ENCODE results near the gene WFIKKN1. TPM values are rescaled to one million over a fixed set of nuclear protein-coding genes. Genes with fewer than 3 reads are reported as not detected.
A peak's percentile ranks its signal among the peaks of the same experiment; 100 is the strongest.

The WFIKKN1 gene
- total RNA-seq, 1 donor from 2014 or later = 0.89 TPM

- H3K4me1 ChIP-seq (ENCODE audit: insufficient read depth, low read length) = peaks cover 15% of the 10 kb centered on the region
- H3K79me2 ChIP-seq (ENCODE audit: insufficient read depth, low read length) = peaks cover 32% of the 10 kb centered on the region
- no peaks in the 10 kb centered on the region for H3K27me3 ChIP-seq (ENCODE audit: insufficient read depth, low read length)
- H3K4me3 ChIP-seq (ENCODE audit: insufficient read depth, low read depth, low read length) = no peak overlapping the region
- no peak overlapping the region for H2AFZ ChIP-seq (ENCODE audit: low read depth, low read length)
- no peaks in the 10 kb centered on the region for H3K36me3 Mint-ChIP-seq (ENCODE audit: low read depth, unreplicated experiment)
- no peak overlapping the region for H3K27ac ChIP-seq (ENCODE audit: low read depth, low read length)
- H3K27ac Mint-ChIP-seq (ENCODE audit: unreplicated experiment) = peak overlapping the region; percentile 69
- peak overlapping the region; percentile 90 for H3K4me3 Mint-ChIP-seq (ENCODE audit: unreplicated experiment)
- H3K4me2 ChIP-seq (ENCODE audit: low read length) = no peak overlapping the region
- no peak for DNase-seq (ENCODE audit: low read depth)
- no peaks in the 10 kb centered on the region for H3K27me3 Mint-ChIP-seq (ENCODE audit: low read depth, unreplicated experiment)
- no peaks in the 10 kb centered on the region for H3K9me3 ChIP-seq (ENCODE audit: insufficient read depth, low read depth, low read length)
- TF ChIP-seq EZH2 (IDR thresholded peaks at IDR 0.05; ENCODE audit: insufficient read depth, low read length) (no peak), CTCF (IDR thresholded peaks at IDR 0.05; ENCODE audit: insufficient read depth, low read depth, low read length) (no peak)
- H3K4me1 Mint-ChIP-seq (ENCODE audit: low read depth, unreplicated experiment) = peaks cover 11% of the 10 kb centered on the region
- no peak overlapping the region for H3K9ac ChIP-seq (ENCODE audit: low read length)
- no peaks in the 10 kb centered on the region for H3K36me3 ChIP-seq (ENCODE audit: insufficient read depth, low read length)
- H3K9me3 Mint-ChIP-seq (ENCODE audit: unreplicated experiment) = no peaks in the 10 kb centered on the region
- no peak for FAIRE-seq
- H4K20me1 ChIP-seq (ENCODE audit: insufficient read depth, low read length) = peaks cover 39% of the 10 kb centered on the region
These were observed 43.9 kb upstream of the WFIKKN1 start for GRCh38 chr16:586645-587590.

GRCh38 chr16:588639-588888 lies 42.2 kb upstream of the WFIKKN1 start:
- FAIRE-seq = no peak
- H3K9ac ChIP-seq (ENCODE audit: low read length) = peak overlapping the region; percentile 87
- peaks cover 48% of the 10 kb centered on the region for H3K79me2 ChIP-seq (ENCODE audit: insufficient read depth, low read length)
- Mint-ChIP-seq H3K4me1 (ENCODE audit: low read depth, unreplicated experiment) (peaks cover 11% of the 10 kb centered on the region), H3K9me3 (ENCODE audit: unreplicated experiment) (no peaks in the 10 kb centered on the region), H3K27me3 (ENCODE audit: low read depth, unreplicated experiment) (no peaks in the 10 kb centered on the region), H3K27ac (ENCODE audit: unreplicated experiment) (peak overlapping the region; percentile 86), H3K4me3 (ENCODE audit: unreplicated experiment) (peak overlapping the region; percentile 90), H3K36me3 (ENCODE audit: low read depth, unreplicated experiment) (peaks cover 2% of the 10 kb centered on the region)
- TF ChIP-seq CTCF (IDR thresholded peaks at IDR 0.05; ENCODE audit: insufficient read depth, low read depth, low read length) (no peak), EZH2 (IDR thresholded peaks at IDR 0.05; ENCODE audit: insufficient read depth, low read length) (no peak)
- peak overlapping the region; percentile 73 for H3K4me3 ChIP-seq (ENCODE audit: insufficient read depth, low read depth, low read length)
- H3K27me3 ChIP-seq (ENCODE audit: insufficient read depth, low read length) = no peaks in the 10 kb centered on the region
- peaks cover 15% of the 10 kb centered on the region for H3K4me1 ChIP-seq (ENCODE audit: insufficient read depth, low read length)
- peak overlapping the region; percentile 98 for H2AFZ ChIP-seq (ENCODE audit: low read depth, low read length)
- H4K20me1 ChIP-seq (ENCODE audit: insufficient read depth, low read length) = peaks cover 50% of the 10 kb centered on the region
- peak; percentile 67 for DNase-seq (ENCODE audit: low read depth)
- peak overlapping the region; percentile 87 for H3K4me2 ChIP-seq (ENCODE audit: low read length)
- no peaks in the 10 kb centered on the region for H3K36me3 ChIP-seq (ENCODE audit: insufficient read depth, low read length)
- no peaks in the 10 kb centered on the region for H3K9me3 ChIP-seq (ENCODE audit: insufficient read depth, low read depth, low read length)
- H3K27ac ChIP-seq (ENCODE audit: low read depth, low read length) = peak overlapping the region; percentile 98
